Retina (tissue), 1 donor: ENCODE measurements around the gene PALS2.

Experiments
- DNase-seq: peaks from one replicate; pipeline ENCODE4 v3.0.0-alpha.2; 2016

Gene PALS2

GRCh38 chr7:24572997-24573553 is at the start of gene PALS2:
Gene PALS2 (plus strand): TSS chr7:24573452. CDS start chr7:24623668, 50,216 bp downstream.
- DNase-seq: no peak

GRCh38 chr7:24531255-24531654 is 42.0 kb upstream of the PALS2 start:
- no peak for DNase-seq

- DNase-seq: no peak
Measured at GRCh38 chr7:24536682-24537081, 36.6 kb upstream of the PALS2 start.

GRCh38 chr7:24540956-24541355 is 32.3 kb upstream of the PALS2 start:
- no peak for DNase-seq

GRCh38 chr7:24545215-24545614 is 28.0 kb upstream of the PALS2 start:
- no peak for DNase-seq

- DNase-seq: no peak
Measured at GRCh38 chr7:24548390-24548789, 24.9 kb upstream of the PALS2 start.

GRCh38 chr7:24549991-24550390 is 23.3 kb upstream of the PALS2 start:
- DNase-seq: no peak

- DNase-seq: no peak
Measured at GRCh38 chr7:24555184-24555583, 18.1 kb upstream of the PALS2 start.

- DNase-seq: no peak
Measured at GRCh38 chr7:24555719-24556118, 17.5 kb upstream of the PALS2 start.

- no peak for DNase-seq
Measured at GRCh38 chr7:24560772-24561171, 12.5 kb upstream of the PALS2 start.

- no peak for DNase-seq
Measured at GRCh38 chr7:24566274-24566673, 7.0 kb upstream of the PALS2 start.

- DNase-seq: no peak
Measured at GRCh38 chr7:24570983-24571382, 2.3 kb upstream of the PALS2 start.

GRCh38 chr7:24572016-24572392 is 1.2 kb upstream of the PALS2 start:
- DNase-seq: no peak

- peak; percentile 87 for DNase-seq
Measured at GRCh38 chr7:24572393-24572996, 757 bp upstream of the PALS2 start.

GRCh38 chr7:24573554-24574338 is 494 bp downstream of the PALS2 start:
- peak; percentile 82 for DNase-seq

GRCh38 chr7:24574386-24574785 is 1.1 kb downstream of the PALS2 start:
- no peak for DNase-seq

GRCh38 chr7:24574950-24575349 is 1.7 kb downstream of the PALS2 start:
- no peak for DNase-seq

GRCh38 chr7:24576171-24577025 is 3.1 kb downstream of the PALS2 start:
- DNase-seq: peak; percentile 42

- DNase-seq: peak; percentile 24
Measured at GRCh38 chr7:24578052-24578451, 4.8 kb downstream of the PALS2 start.

GRCh38 chr7:24580283-24580946 is 7.2 kb downstream of the PALS2 start:
- no peak for DNase-seq

GRCh38 chr7:24582166-24582565 is 8.9 kb downstream of the PALS2 start:
- DNase-seq: no peak

GRCh38 chr7:24587853-24588252 is 14.6 kb downstream of the PALS2 start:
- peak; percentile 34 for DNase-seq

GRCh38 chr7:24591152-24591551 is 17.9 kb downstream of the PALS2 start:
- no peak for DNase-seq
